DND-41 (cell line): ENCODE results near the gene U2SURP.

ENCODE experiments used
- EZH2 ChIP-seq: IDR thresholded peaks from 3 replicates; pipeline ENCODE4 v1.6.1; 2012; ENCODE audit warnings: borderline replicate concordance, low read depth, mild to moderate bottlenecking, moderate library complexity, low read length, inconsistent platforms; ENCODE audit not compliant: severe bottlenecking
- TF ChIP-seq, protein P1 (sequence below): IDR thresholded peaks from 2 replicates; pipeline ENCODE4 v1.5.1; 2012; ENCODE audit warnings: borderline replicate concordance, low read length, moderate library complexity, mild to moderate bottlenecking; ENCODE audit not compliant: poor library complexity, severe bottlenecking; ENCODE audit errors: extremely low read depth

DNA sequence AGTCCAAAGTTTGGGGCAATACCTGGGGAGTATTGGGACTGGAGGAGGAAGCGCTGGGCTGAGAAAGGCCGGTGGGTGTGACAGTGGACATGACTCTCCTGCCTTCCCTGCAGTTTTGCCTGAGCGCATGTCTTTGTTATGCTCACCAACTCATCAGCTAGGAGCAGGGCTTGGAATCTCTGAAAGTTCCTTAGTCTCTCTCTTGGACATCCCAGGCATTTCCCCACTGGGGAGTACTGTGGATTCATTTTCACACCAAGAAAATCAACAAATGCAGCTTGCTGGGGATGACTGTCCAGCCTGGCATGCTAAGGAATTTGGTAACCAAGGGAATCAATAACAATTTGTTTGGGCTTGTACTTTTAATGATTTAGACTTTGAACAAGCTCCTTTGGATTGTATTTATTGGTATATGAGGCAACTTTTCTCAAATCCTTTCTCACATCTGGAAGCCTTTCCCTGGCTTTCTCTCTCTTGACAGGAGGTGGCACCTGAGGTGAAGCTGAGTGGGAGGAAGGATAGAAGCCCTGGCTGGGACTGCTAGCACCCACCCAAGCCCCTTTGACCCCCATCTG is 69.7 kb downstream of the U2SURP start:
- TF ChIP-seq, protein P1, sequence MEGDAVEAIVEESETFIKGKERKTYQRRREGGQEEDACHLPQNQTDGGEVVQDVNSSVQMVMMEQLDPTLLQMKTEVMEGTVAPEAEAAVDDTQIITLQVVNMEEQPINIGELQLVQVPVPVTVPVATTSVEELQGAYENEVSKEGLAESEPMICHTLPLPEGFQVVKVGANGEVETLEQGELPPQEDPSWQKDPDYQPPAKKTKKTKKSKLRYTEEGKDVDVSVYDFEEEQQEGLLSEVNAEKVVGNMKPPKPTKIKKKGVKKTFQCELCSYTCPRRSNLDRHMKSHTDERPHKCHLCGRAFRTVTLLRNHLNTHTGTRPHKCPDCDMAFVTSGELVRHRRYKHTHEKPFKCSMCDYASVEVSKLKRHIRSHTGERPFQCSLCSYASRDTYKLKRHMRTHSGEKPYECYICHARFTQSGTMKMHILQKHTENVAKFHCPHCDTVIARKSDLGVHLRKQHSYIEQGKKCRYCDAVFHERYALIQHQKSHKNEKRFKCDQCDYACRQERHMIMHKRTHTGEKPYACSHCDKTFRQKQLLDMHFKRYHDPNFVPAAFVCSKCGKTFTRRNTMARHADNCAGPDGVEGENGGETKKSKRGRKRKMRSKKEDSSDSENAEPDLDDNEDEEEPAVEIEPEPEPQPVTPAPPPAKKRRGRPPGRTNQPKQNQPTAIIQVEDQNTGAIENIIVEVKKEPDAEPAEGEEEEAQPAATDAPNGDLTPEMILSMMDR = no peak
- TF ChIP-seq EZH2 = no peak
